GM19023 (cell line): Measurements from ENCODE around the gene BCL2.
"Not testable (repeated sequence)": the region's sequence is repeated elsewhere in the genome, so short reads cannot be mapped to it uniquely, and the experiment has no call there.

ENCODE experiments used
- ATAC-seq: cut with Tn5 transposase; IDR thresholded peaks from one replicate; pipeline ENCODE4 v1.9.1; 2021; ENCODE audit warnings: mild to moderate bottlenecking, moderate library complexity; ENCODE audit not compliant: unreplicated experiment

Gene BCL2

GRCh38 chr18:63237881-63238692 is 81.5 kb downstream of the BCL2 start:
- no peak for ATAC-seq

GRCh38 chr18:63236921-63237846 is 82.4 kb downstream of the BCL2 start:
- no peak for ATAC-seq

DNA sequence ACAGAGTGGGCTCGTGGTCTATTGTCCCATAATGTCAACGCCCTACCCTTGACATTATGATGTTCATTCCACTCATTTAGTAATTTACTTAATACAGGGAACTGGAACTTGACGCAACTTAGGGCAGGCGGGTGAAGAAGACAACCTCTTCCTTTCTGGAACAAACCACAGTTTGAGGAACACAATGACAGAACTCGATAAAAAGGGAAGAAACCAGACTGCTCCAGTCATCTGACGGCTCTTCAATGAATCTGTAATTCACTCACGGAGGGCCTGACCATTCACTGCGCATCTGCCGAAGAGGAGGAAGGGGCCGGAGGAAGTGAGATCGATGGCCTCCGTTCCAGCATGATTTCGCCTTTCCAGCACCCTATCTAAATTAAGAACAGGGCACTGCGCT is 83.2 kb downstream of the BCL2 start:
- ATAC-seq, result no peak

- not testable (repeated sequence) for ATAC-seq
Measured at GRCh38 chr18:63235920-63236319, 83.6 kb downstream of the BCL2 start.

- ATAC-seq, result no peak
Measured at GRCh38 chr18:63234841-63235240, 84.7 kb downstream of the BCL2 start.

- ATAC-seq, result no peak
Measured at GRCh38 chr18:63234432-63234831, 85.1 kb downstream of the BCL2 start.

DNA sequence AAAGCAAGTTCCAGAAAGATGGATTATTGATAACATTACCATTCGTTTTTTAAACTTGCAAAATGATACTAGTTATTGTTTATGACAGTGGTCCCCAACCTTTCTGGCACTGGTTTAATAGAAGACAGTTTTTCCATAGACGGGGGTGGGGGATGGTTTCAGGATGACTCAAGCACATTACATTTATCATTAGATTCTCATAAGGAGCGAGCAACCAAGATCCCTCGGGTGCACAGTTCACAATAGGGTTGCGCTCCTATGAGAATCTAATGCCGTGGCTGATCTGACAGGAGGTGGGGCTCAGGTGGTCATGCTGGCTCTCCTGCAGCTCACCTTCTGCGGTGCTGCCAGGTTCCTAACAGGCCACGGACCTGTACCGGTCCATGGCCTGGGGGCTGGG is 86.2 kb downstream of the BCL2 start:
- ATAC-seq, result no peak

DNA sequence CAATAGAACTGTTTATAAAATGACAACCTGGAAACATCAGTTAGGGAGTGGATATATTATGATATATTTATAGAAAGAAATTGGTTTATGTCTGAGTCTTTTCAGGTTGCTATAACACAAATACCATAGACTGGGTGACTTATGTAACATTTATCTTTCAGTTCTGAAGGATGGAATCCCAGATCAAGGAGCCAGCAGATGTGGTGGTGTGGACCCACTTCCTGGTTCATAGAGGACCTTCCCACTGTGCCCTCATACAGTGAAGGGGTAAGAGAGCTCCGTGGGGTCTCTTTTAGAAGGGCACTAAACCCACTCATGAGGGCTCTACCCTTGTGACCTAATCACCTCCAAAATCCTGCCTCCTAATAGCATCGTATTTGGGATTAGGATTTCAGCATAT is 86.7 kb downstream of the BCL2 start:
- no peak for ATAC-seq

- ATAC-seq, result no peak
Measured at GRCh38 chr18:63229971-63230370, 89.6 kb downstream of the BCL2 start.

DNA sequence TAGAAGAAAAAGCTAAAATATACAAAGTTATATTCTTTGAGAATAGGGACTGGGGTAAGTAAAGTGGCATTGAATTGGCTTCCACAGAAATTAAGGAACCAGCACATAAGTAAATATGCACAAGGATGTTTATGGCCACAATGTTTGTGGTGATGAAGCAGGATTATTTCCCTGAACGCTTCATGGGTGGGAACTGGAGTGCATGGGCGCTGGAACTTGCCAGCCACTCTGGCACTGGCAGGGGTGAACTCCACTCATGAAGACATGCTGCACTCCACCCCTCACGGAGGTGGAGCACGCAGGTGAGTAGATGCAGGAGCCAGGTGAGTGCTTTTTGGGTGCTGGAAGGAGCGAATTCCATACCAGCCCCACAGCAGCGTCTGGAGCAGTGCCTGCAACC is 94.1 kb downstream of the BCL2 start:
- no peak for ATAC-seq

DNA sequence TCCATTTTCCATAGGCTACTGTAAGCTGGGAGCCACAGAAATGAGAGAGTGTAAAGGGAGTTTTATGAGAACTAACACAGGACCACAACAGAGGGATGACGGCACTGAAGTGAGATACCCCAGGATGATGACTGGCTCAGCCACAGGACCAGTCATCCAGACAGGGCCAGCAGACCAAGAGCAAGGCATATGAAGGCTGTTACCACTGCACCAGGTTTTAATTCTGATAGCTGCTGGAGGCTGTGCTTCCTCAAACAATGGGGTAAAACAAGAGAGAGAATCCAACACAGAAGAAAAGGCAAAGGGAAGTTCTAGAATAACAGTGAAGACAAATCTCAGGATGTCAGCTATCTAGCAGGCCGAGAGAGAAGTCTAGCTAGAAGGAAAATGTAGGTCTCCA is 94.9 kb downstream of the BCL2 start:
- no peak for ATAC-seq

DNA sequence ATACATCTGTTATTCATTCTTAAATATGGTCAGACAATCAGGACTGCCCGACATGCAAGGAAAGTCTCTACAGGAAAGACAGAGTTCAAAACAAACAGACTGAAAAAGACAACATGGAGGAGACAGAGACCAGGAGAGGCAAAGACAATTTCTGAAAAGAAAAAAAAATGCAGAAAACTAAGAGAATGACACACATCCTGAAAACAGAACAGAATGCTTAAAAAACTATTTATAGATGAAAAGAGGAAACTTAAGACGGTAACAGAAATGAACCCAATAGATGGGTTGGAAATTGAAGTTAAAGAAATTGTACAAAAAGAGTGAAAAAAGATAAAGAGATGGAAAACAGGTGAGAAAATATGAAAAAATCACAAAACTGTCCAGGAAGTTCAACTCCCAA is 95.7 kb downstream of the BCL2 start:
- ATAC-seq, result no peak

DNA sequence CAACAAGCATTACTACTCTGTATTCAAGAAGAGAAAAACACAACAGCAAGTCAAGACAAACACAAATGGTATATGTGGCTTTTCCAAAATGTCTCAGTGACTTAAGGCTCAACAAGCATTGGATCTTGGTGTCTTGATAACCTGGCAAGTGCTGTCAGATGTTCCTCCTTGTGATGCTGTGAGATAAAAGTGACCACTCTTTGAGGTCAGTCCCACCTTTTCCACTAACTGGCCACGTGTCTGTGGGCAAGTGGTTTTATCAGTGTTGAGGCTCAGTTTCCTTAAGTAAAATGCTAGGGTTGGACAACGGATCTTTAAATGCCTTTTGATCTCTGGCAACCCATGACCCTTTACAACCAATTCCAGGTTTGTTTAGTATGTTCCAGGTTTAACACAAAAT is 98.7 kb downstream of the BCL2 start:
- ATAC-seq, result no peak

GRCh38 chr18:63218472-63218871 is 101.1 kb downstream of the BCL2 start:
- no peak for ATAC-seq

GRCh38 chr18:63216516-63217311 is 102.9 kb downstream of the BCL2 start:
- ATAC-seq, result peak; percentile 60

DNA sequence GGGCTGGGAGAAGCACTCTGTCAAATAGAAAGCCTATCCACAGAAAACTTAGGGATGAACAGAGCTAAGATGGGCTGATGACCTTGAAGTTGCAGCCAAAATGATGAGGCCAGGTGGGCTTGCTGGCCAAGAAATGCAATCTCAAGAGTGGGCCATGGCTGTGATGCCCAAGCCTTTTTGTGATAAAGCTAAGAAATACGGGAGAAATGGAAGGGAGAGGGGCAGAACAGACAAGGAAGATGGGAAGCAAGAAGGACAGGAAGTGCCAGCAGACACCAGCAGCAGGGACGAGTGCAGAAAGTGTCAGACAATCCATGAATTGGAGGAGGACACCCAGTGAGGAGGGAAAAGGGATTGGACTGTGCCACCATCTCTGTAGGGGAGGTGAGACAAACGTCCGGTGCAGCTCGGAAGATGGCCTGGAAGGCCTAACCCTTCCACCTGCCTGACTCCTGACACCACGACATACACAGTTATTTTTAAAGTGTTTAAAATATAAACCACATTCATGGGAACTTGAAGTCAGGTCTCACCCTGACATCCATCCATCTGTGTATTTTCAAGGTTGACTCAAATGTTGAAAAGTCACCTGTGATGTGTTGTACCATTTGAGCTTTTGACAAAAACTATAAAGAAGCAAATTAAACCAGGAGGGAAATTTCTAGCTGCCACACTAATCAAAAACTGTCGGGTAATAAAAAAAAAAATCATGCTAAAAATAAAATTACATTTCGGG is 105.5 kb downstream of the BCL2 start:
- ATAC-seq, result no peak

- no peak for ATAC-seq
Measured at GRCh38 chr18:63213331-63213900, 106.2 kb downstream of the BCL2 start.

- no peak for ATAC-seq
Measured at GRCh38 chr18:63210521-63210920, 109.0 kb downstream of the BCL2 start.

DNA sequence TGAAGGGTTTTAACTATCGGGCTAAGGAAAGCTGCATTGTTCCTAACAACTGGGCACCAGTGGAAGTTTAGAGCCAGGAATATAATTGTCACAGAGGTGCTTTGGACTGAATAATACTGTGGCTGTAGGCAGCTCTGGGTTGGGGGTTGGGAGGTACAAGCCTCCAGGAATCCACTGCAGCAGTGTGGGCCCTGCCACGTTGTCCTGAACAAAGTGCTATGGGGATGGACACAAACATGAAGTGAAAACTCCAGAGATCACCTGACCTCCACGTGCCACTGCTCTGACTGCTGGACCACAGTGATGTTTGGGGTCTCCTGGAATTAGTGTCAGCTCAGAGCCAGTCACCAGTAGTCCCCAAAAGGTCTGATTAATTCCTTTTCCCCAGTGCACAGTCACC is 110.9 kb downstream of the BCL2 start:
- no peak for ATAC-seq

- no peak for ATAC-seq
Measured at GRCh38 chr18:63207835-63208234, 111.7 kb downstream of the BCL2 start.
